ENCODE measurements around the gene SAP25. TPM values are rescaled to one million over a fixed set of nuclear protein-coding genes. Genes with fewer than 3 reads are reported as not detected.

Gene SAP25
- polyA plus RNA-seq, 1 of the 3 experiments (the other 2 are of a cell fraction): 1.2 TPM

GRCh38 chr7:100563809-100564400 is 9.8 kb downstream of the SAP25 start:
- Histone ChIP-seq H3K4me1 (ENCODE audit: control insufficient read depth in 1 of 2, insufficient read depth in 2 of 2, low read depth in 1 of 2, low read length in 1 of 2) (peaks cover 0 to 24% of the 10 kb centered on the region in 2 experiments; a peak in 1 of 4 replicates), H2AFZ (ENCODE audit: low read depth) (no peak overlapping the region), H4K20me1 (ENCODE audit: insufficient read depth) (no peaks in the 10 kb centered on the region), H3K36me3 (replicated peaks in 1 of 2; ENCODE audit: control insufficient read depth in 1 of 2, insufficient read depth in 2 of 2, low read length in 1 of 2) (peaks cover 0 to 3% of the 10 kb centered on the region in 2 experiments), H3K79me2 (ENCODE audit: insufficient read depth) (no peaks in the 10 kb centered on the region), H3K9me3 (no peaks in the 10 kb centered on the region), H3K4me2 (no peak overlapping the region), H3F3A (replicated peaks; ENCODE audit: insufficient read depth) (peaks cover 9% of the 10 kb centered on the region), H3K27ac (ENCODE audit: low read depth in 2 of 2, low read length in 1 of 2) (no peak overlapping the region; a peak in 1 of 4 replicates), H3K27me3 (ENCODE audit: insufficient read depth) (no peaks in the 10 kb centered on the region), H3K4me3 (ENCODE audit: low read depth in 2 of 2, low read length in 1 of 2) (no peak overlapping the region; a peak in 1 of 4 replicates), H3K9ac (no peak overlapping the region), H3K9me2 (no peaks in the 10 kb centered on the region)
- CTCF ChIA-PET: interaction anchor here (0.6 to 16.6 kb wide), 52 partner anchors 9 to 288 kb away, joined by 3 to 398 read pairs (median 4); partner anchors contain the start of genes ACTL6B, AGFG2, FBXO24 and GIGYF1
- POLR2A ChIA-PET: interaction anchor here (1.5 kb wide), 1 partner anchor 22 kb away, joined by 3 read pairs; no protein-coding TSS in a partner anchor
- WGBS (ENCODE audit: low lambda C conversion rate): 27% methylated on average over 12 of the region's 12 CpGs
- peak; percentile 95 for DNase-seq
- TF ChIP-seq SMC3 (IDR thresholded peaks at IDR 0.05; ENCODE audit: low read depth, low read length) (peak; percentile 95), EZH2phosphoT487 (IDR thresholded peaks at IDR 0.05; ENCODE audit: borderline replicate concordance, low read depth) (no peak), SIN3A (IDR thresholded peaks at IDR 0.05; ENCODE audit: borderline replicate concordance, low read depth, low read length) (peak; percentile 26; the same call in 1 of the 2 replicates), RFX5 (IDR thresholded peaks at IDR 0.05; ENCODE audit: low read length) (no peak), CTCF (IDR thresholded peaks at IDR 0.05) (peak; percentile 98), RAD21 (IDR thresholded peaks at IDR 0.05; ENCODE audit: low read length) (peak; percentile 84), MAX (IDR thresholded peaks at IDR 0.05; ENCODE audit: low read depth) (no peak), NFIC (IDR thresholded peaks at IDR 0.05; ENCODE audit: borderline replicate concordance) (no peak), FOXJ3 (CRISPR knock-in tag; IDR thresholded peaks at IDR 0.05) (no peak), TAF1 (IDR thresholded peaks at IDR 0.05; ENCODE audit: borderline replicate concordance, low read depth, low read length) (no peak), TCF12 (IDR thresholded peaks at IDR 0.05) (no peak), YY1 (IDR thresholded peaks at IDR 0.05; ENCODE audit: low read depth) (no peak), CHD2 (IDR thresholded peaks at IDR 0.05; ENCODE audit: low read length, partially characterized antibody) (no peak), RCOR1 (IDR thresholded peaks at IDR 0.05; ENCODE audit: low read length) (no peak), MEF2A (IDR thresholded peaks at IDR 0.05; ENCODE audit: borderline replicate concordance, low read depth) (no peak), ELF1 (IDR thresholded peaks at IDR 0.05) (no peak), IRF3 (IDR thresholded peaks at IDR 0.05; ENCODE audit: low read depth, low read length) (no peak), PBX3 (IDR thresholded peaks at IDR 0.05) (no peak), GATA2 (CRISPR knock-in tag; IDR thresholded peaks at IDR 0.05) (no peak), NRF1 (IDR thresholded peaks at IDR 0.05; ENCODE audit: low read depth, low read length) (no peak), RXRA (IDR thresholded peaks at IDR 0.05; ENCODE audit: borderline replicate concordance, low read depth) (no peak), EP300 (IDR thresholded peaks at IDR 0.05; ENCODE audit: borderline replicate concordance in 1 of 2, low read depth in 1 of 2, low read length in 1 of 2) (no peak), USF1 (IDR thresholded peaks at IDR 0.05; ENCODE audit: borderline replicate concordance, low read depth) (no peak), USF2 (IDR thresholded peaks at IDR 0.05; ENCODE audit: borderline replicate concordance, low read depth, low read length) (0 out of 2 replicates have a peak, but pooled peaks have one; percentile 1), JUND (IDR thresholded peaks at IDR 0.05) (no peak), FOSL2 (IDR thresholded peaks at IDR 0.05; ENCODE audit: borderline replicate concordance, low read depth) (no peak)

Data from SK-N-SH (cell line).